Measurements from ENCODE around the gene REV3L. TPM values are rescaled to one million over a fixed set of nuclear protein-coding genes. Genes with fewer than 3 reads are reported as not detected.

The REV3L gene, protein sequence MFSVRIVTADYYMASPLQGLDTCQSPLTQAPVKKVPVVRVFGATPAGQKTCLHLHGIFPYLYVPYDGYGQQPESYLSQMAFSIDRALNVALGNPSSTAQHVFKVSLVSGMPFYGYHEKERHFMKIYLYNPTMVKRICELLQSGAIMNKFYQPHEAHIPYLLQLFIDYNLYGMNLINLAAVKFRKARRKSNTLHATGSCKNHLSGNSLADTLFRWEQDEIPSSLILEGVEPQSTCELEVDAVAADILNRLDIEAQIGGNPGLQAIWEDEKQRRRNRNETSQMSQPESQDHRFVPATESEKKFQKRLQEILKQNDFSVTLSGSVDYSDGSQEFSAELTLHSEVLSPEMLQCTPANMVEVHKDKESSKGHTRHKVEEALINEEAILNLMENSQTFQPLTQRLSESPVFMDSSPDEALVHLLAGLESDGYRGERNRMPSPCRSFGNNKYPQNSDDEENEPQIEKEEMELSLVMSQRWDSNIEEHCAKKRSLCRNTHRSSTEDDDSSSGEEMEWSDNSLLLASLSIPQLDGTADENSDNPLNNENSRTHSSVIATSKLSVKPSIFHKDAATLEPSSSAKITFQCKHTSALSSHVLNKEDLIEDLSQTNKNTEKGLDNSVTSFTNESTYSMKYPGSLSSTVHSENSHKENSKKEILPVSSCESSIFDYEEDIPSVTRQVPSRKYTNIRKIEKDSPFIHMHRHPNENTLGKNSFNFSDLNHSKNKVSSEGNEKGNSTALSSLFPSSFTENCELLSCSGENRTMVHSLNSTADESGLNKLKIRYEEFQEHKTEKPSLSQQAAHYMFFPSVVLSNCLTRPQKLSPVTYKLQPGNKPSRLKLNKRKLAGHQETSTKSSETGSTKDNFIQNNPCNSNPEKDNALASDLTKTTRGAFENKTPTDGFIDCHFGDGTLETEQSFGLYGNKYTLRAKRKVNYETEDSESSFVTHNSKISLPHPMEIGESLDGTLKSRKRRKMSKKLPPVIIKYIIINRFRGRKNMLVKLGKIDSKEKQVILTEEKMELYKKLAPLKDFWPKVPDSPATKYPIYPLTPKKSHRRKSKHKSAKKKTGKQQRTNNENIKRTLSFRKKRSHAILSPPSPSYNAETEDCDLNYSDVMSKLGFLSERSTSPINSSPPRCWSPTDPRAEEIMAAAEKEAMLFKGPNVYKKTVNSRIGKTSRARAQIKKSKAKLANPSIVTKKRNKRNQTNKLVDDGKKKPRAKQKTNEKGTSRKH (N-terminal part only)
- total RNA-seq: 61.8 and 130 TPM in 2 replicates

DNA sequence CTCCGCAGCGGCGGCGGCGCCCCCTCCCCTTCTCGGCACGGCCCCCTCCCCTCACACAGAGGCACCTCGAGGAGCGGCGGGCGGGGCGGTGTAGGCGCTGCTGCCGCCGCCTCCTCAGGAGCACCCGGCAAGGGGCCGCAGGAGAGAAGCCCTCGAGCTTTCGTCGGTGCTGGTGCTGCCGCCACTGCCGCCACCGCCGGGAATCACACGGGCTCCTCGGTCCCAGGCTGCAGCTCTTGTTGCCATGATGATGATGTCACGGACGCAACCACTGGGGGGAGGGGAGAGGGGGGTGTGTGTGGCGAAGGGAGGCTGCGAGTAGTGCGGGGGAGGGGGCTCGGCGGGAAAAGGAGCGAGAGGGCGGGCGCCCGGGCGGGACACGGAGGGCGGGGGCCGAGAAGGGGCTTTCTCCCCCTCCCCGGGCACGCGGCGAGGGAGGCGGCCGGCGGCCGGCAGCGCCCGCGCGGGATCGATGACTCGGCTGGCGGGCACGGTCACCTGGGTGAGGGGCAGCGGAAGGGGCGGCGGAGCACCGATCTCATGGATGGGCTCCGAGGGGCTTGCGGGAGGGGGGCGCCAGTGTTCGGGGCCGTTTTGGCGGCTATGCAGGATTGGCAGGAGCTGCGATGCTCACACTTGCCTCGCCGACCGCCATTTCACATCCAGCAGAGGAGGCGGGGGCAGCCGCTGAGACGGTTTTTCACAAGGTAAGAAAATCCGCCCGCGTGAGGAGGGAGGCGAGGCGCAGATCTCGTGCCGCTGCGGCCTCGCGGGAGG is at the start of gene REV3L:
REV3L (minus strand) TSS at position 260 of the 777 bp plus-strand sequence. CDS start 330 bp downstream, outside the sequence.

Other genes starting within 250 kb of the REV3L start
- gene TRAF3IP2, start 122.7 kb upstream of the REV3L start, total RNA-seq: 31.7 and 46.3 TPM in 2 replicates